Peyer's patch (tissue), 4 donors: Measurements from ENCODE around the gene FBXO40.
"Not testable (repeated sequence)": the region's sequence is repeated elsewhere in the genome, so short reads cannot be mapped to it uniquely, and the experiment has no call there.

Experiments used
- CTCF ChIP-seq, 6 experiments: fragments of 450-650 bp in 4 of 6; fragments of 200-600 bp in 2 of 6; sonication (generic) in 1 of 6; IDR thresholded peaks; one replicate each; pipeline ENCODE4 v1.5.1; 2017 to 2019; ENCODE audit warnings: antibody characterized with exemption in 6 of 6, mild to moderate bottlenecking in 3 of 6, moderate library complexity in 1 of 6
- POLR2A ChIP-seq, 2 donors: fragments of 450-650 bp; IDR thresholded peaks; one replicate each; pipeline ENCODE4 v1.5.1; 2017; ENCODE audit warnings: antibody characterized with exemption in 2 of 2, mild to moderate bottlenecking in 2 of 2, moderate library complexity in 2 of 2

GRCh38 chr3:121599900-121600299, 6.7 kb downstream of the FBXO40 start:
- TF ChIP-seq POLR2A, CTCF (IDR thresholded peaks at IDR 0.05): not testable (repeated sequence)
